GM12873 (cell line): ENCODE data around the gene FASN.

Experiments
- CTCF ChIP-seq: IDR thresholded peaks from 2 replicates; pipeline ENCODE4 v1.5.1; 2012; ENCODE audit warnings: low read depth, mild to moderate bottlenecking, moderate library complexity, low read length, control low read depth; ENCODE audit not compliant: insufficient read depth; ENCODE audit errors: missing control alignments

The FASN gene

GRCh38 chr17:82101767-82102679, 4.0 kb upstream of the FASN start:
- TF ChIP-seq CTCF: no peak

GRCh38 chr17:82101301-82101715, 3.3 kb upstream of the FASN start:
- TF ChIP-seq CTCF: no peak

- no peak for TF ChIP-seq CTCF
These were observed 2.7 kb upstream of the FASN start for GRCh38 chr17:82100502-82101298.

- no peak for TF ChIP-seq CTCF
These were observed 1.1 kb upstream of the FASN start for GRCh38 chr17:82098939-82099763.

- TF ChIP-seq CTCF: no peak
These were observed 192 bp downstream of the FASN start for GRCh38 chr17:82097919-82098168.

- TF ChIP-seq CTCF: no peak
These were observed 685 bp downstream of the FASN start for GRCh38 chr17:82097184-82097918.
